ENCODE results near the gene CADPS2. TPM values are rescaled to one million over a fixed set of nuclear protein-coding genes. Genes with fewer than 3 reads are reported as not detected.

Gene CADPS2
- total RNA-seq, 6 experiments from 2014 or later, result 7.6 to 14.7 (median 9.4) TPM

DNA sequence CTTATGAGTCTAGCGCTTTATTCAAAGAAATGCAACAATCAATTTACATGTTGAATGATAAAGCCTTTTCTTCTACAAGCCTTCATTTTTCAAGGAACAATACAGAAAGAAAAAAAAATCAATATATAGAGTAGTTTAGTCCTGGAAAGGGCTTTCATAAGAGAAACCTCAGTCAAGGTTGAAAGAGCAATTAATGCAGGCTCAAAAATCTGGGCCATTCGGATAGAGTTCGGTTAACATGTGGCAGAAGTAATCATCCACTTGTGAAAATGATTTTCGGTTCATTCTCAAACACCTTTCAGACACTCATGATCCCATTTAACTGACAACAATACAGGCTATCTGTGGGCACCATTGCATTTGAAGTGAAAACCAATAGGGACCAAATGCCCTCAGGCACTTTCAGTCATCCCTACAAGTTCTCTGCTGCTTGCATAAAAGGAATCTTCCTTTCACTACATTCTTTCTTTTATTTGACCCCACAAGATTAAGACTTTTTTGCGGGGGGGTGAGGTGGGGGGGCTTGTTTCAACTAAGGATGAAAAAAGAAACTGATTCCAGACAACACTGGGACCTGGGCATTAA lies 365.2 kb downstream of the CADPS2 start:
- no peak overlapping the region for H3K4me3 ChIP-seq
- no peak for TF ChIP-seq CTCF (IDR thresholded peaks at IDR 0.05)
- TF ChIP-seq POLR2A (IDR thresholded peaks at IDR 0.05), result no peak
- WGBS (ENCODE audit: insufficient coverage, low coverage, low lambda C conversion rate, missing lambda C conversion rate), result 63% methylated on average over 4 of the region's 5 CpGs
- no peak for ATAC-seq
- intact Hi-C loops (cut with DNase I), result loop anchor here in 1 of 2 donors (10.0 kb wide), 1 partner anchor 306 kb away; no protein-coding TSS in a partner anchor
- no peak for DNase-seq
- H3K4me1 ChIP-seq, result no peaks in the 10 kb centered on the region
- no peaks in the 10 kb centered on the region for H3K27me3 ChIP-seq
- H3K36me3 ChIP-seq, result no peaks in the 10 kb centered on the region
- no peaks in the 10 kb centered on the region for H3K9me3 ChIP-seq
- H3K27ac ChIP-seq, result no peak overlapping the region

- WGBS (ENCODE audit: insufficient coverage, low coverage, low lambda C conversion rate, missing lambda C conversion rate), result 94% methylated on average over 4 of the region's 4 CpGs
- H3K9me3 ChIP-seq, result no peaks in the 10 kb centered on the region
- DNase-seq (no peak), ATAC-seq (no peak)
- H3K27me3 ChIP-seq, result no peaks in the 10 kb centered on the region
- no peak overlapping the region for H3K27ac ChIP-seq
- no peak overlapping the region for H3K4me3 ChIP-seq
- H3K4me1 ChIP-seq, result peaks cover 0 to 6% (median 0%) of the 10 kb centered on the region in 4 donors
- intact Hi-C loops (cut with DNase I), result no loop called here
- TF ChIP-seq CTCF (IDR thresholded peaks at IDR 0.05), result no peak
- no peak for TF ChIP-seq POLR2A (IDR thresholded peaks at IDR 0.05)
- no peaks in the 10 kb centered on the region for H3K36me3 ChIP-seq
Observed at GRCh38 chr7:122518488-122518887, 367.8 kb downstream of the CADPS2 start.

GRCh38 chr7:122517576-122517975 lies 368.7 kb downstream of the CADPS2 start:
- peaks cover 0 to 6% (median 0%) of the 10 kb centered on the region in 4 donors for H3K4me1 ChIP-seq
- TF ChIP-seq CTCF (IDR thresholded peaks at IDR 0.05) (no peak), POLR2A (IDR thresholded peaks at IDR 0.05) (no peak)
- H3K4me3 ChIP-seq, result no peak overlapping the region
- WGBS (ENCODE audit: insufficient coverage, low coverage, low lambda C conversion rate, missing lambda C conversion rate), result 100% methylated on average over 1 of the region's 1 CpG
- H3K9me3 ChIP-seq, result no peaks in the 10 kb centered on the region
- intact Hi-C loops (cut with DNase I), result no loop called here
- no peaks in the 10 kb centered on the region for H3K27me3 ChIP-seq
- ATAC-seq, result no peak
- H3K36me3 ChIP-seq, result no peaks in the 10 kb centered on the region
- no peak for DNase-seq
- H3K27ac ChIP-seq, result no peak overlapping the region

DNA sequence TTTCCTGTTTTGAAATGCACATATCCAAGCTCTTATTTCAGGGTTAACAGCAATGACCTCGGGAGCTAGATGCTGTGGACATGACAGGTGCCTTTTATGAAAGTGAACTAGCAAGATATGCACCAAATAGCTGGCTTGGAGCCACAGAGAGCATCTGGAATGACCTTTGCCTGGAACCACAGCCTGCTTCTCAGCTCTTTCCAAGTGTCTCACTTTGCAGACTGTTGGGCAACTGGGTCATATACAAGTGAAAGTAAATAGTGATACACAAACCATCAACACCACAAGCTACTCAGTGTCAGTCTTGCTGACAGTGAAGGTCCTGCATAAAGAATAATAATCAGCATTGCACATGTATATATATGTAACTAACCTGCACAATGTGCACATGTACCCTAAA lies 370.9 kb downstream of the CADPS2 start:
- no peaks in the 10 kb centered on the region for H3K27me3 ChIP-seq
- no peak overlapping the region for H3K27ac ChIP-seq
- ATAC-seq (peak; percentile 97 to 100 (median 99)), DNase-seq (peak; percentile 66 to 87 (median 71))
- 14% methylated on average over 1 of the region's 1 CpG for WGBS (ENCODE audit: insufficient coverage, low coverage, low lambda C conversion rate, missing lambda C conversion rate)
- intact Hi-C loops (cut with DNase I), result no loop called here
- H3K9me3 ChIP-seq, result no peaks in the 10 kb centered on the region
- no peaks in the 10 kb centered on the region for H3K36me3 ChIP-seq
- peaks cover 0 to 6% (median 0%) of the 10 kb centered on the region in 4 donors for H3K4me1 ChIP-seq
- no peak for TF ChIP-seq POLR2A (IDR thresholded peaks at IDR 0.05)
- TF ChIP-seq CTCF (IDR thresholded peaks at IDR 0.05), result no peak
- no peak overlapping the region for H3K4me3 ChIP-seq

All from right lobe of liver (tissue), 6 donors.